Astrocyte (in vitro differentiated cells and primary cell): ENCODE results near the gene RFESD. TPM values are rescaled to one million over a fixed set of nuclear protein-coding genes. Genes with fewer than 3 reads are reported as not detected.

Source experiments
- DNase-seq: peaks from one replicate; pipeline ENCODE4 v3.0.0-alpha.2; 2010; ENCODE audit warnings: low read depth
- FAIRE-seq: peaks from 2 replicates; lab custom pipeline; 2011; peaks lifted over from hg19 to GRCh38; lab: Jason Lieb, UNC
- H2AFZ ChIP-seq: 2 replicates; pipeline ENCODE4 v1.6.0; 2012; ENCODE audit warnings: low read depth, low read length, inconsistent platforms
- H3K27ac ChIP-seq: 2 replicates; pipeline ENCODE4 v1.5.1; 2011; ENCODE audit warnings: low read depth, low read length, inconsistent platforms
- H3K27me3 ChIP-seq: 2 replicates; pipeline ENCODE4 v1.6.0; 2011; ENCODE audit warnings: low read length, inconsistent platforms; ENCODE audit not compliant: insufficient read depth
- H3K36me3 ChIP-seq: 2 replicates; pipeline ENCODE4 v1.5.1; 2011; ENCODE audit warnings: low read length, inconsistent platforms; ENCODE audit not compliant: insufficient read depth
- H3K4me1 ChIP-seq: 2 replicates; pipeline ENCODE4 v1.5.1; 2011; ENCODE audit warnings: low read length, inconsistent platforms; ENCODE audit not compliant: insufficient read depth
- H3K4me2 ChIP-seq: 2 replicates; pipeline ENCODE4 v1.6.0; 2012; ENCODE audit warnings: low read length, inconsistent platforms
- H3K4me3 ChIP-seq: 2 replicates; pipeline ENCODE4 v1.5.1; 2011; ENCODE audit warnings: low read depth, mild to moderate bottlenecking, low read length, inconsistent platforms; ENCODE audit not compliant: insufficient read depth
- H3K79me2 ChIP-seq: 2 replicates; pipeline ENCODE4 v1.6.0; 2012; ENCODE audit warnings: mild to moderate bottlenecking, low read length, inconsistent platforms; ENCODE audit not compliant: insufficient read depth
- H3K9ac ChIP-seq: 2 replicates; pipeline ENCODE4 v1.6.0; 2012; ENCODE audit warnings: mild to moderate bottlenecking, low read length, inconsistent platforms
- H3K9me3 ChIP-seq: 2 replicates; pipeline ENCODE4 v1.5.1; 2012; ENCODE audit warnings: low read depth, mild to moderate bottlenecking, low read length, inconsistent platforms; ENCODE audit not compliant: insufficient read depth
- H4K20me1 ChIP-seq: 2 replicates; pipeline ENCODE4 v1.6.0; 2012; ENCODE audit warnings: low read length, inconsistent platforms; ENCODE audit not compliant: insufficient read depth
- H3K27ac Mint-ChIP-seq: one replicate; pipeline ENCODE4 v1.8.0; 2021; ENCODE audit warnings: mild to moderate bottlenecking, mixed read lengths; ENCODE audit not compliant: unreplicated experiment
- H3K27me3 Mint-ChIP-seq: one replicate; pipeline ENCODE4 v1.8.0; 2021; ENCODE audit warnings: low read depth, mixed read lengths; ENCODE audit not compliant: unreplicated experiment
- H3K36me3 Mint-ChIP-seq: one replicate; pipeline ENCODE4 v1.8.0; 2021; ENCODE audit warnings: low read depth, mixed read lengths; ENCODE audit not compliant: unreplicated experiment
- H3K4me1 Mint-ChIP-seq: one replicate; pipeline ENCODE4 v1.8.0; 2021; ENCODE audit warnings: low read depth, mixed read lengths; ENCODE audit not compliant: unreplicated experiment
- H3K4me3 Mint-ChIP-seq: one replicate; pipeline ENCODE4 v1.8.0; 2021; ENCODE audit warnings: mild to moderate bottlenecking, moderate library complexity, mixed read lengths; ENCODE audit not compliant: unreplicated experiment
- H3K9me3 Mint-ChIP-seq: one replicate; pipeline ENCODE4 v1.8.0; 2021; ENCODE audit warnings: mild to moderate bottlenecking, mixed read lengths; ENCODE audit not compliant: unreplicated experiment
- EZH2 ChIP-seq: IDR thresholded peaks from 2 replicates; pipeline ENCODE4 v1.6.1; 2012; ENCODE audit warnings: mild to moderate bottlenecking, low read length, inconsistent platforms; ENCODE audit not compliant: insufficient read depth
- total RNA-seq: library from RNA; stranded (reverse); gene quantifications from 2 replicates; pipeline ENCODE4 v1.2.1, GENCODE V29; 2021
- TF ChIP-seq, protein P1 (sequence below): IDR thresholded peaks from 2 replicates; pipeline ENCODE4 v1.5.1; 2011; ENCODE audit warnings: low read depth, mild to moderate bottlenecking, inconsistent platforms, low read length, moderate library complexity; ENCODE audit not compliant: insufficient read depth

RFESD gene
- total RNA-seq, 1 donor from 2014 or later, result 2.2 TPM

DNA sequence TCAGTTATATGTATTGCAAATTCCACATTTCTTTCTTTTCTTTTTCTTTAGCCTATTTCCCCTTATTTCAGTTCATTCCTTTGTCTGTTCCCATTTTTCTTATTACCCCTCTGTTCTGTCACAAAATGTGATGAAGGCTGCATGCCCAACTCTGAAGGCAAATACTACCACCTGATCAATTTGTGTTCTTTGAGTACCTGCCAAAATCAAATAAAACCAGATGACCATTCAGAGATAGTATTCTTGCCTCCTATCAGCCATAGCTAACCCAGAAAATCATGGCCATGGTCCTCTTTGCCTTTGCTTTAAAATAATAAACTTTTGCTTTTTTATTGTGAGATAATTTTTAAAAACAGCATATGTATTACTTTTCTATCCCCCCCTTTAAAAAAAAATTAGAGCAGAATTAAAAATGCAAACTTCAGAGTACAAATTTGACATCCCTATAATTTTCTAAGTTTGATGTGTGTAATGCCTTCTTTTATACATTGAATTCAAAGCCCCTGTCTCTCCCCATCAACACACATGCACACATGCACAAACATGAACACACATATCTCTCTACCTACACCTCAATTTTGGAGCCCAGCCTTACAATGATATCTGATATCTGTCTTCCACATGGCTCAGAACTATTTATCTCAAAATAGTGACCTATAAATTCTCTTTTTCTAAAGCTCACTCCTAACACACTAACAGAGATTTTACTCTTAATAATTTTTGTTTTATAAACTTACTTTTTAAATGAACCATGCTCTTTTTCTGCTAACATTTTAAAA lies 3.5 kb downstream of the RFESD start:
- no peaks in the 10 kb centered on the region for H4K20me1 ChIP-seq
- TF ChIP-seq, protein P1, sequence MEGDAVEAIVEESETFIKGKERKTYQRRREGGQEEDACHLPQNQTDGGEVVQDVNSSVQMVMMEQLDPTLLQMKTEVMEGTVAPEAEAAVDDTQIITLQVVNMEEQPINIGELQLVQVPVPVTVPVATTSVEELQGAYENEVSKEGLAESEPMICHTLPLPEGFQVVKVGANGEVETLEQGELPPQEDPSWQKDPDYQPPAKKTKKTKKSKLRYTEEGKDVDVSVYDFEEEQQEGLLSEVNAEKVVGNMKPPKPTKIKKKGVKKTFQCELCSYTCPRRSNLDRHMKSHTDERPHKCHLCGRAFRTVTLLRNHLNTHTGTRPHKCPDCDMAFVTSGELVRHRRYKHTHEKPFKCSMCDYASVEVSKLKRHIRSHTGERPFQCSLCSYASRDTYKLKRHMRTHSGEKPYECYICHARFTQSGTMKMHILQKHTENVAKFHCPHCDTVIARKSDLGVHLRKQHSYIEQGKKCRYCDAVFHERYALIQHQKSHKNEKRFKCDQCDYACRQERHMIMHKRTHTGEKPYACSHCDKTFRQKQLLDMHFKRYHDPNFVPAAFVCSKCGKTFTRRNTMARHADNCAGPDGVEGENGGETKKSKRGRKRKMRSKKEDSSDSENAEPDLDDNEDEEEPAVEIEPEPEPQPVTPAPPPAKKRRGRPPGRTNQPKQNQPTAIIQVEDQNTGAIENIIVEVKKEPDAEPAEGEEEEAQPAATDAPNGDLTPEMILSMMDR, result no peak
- no peak overlapping the region for H3K27ac Mint-ChIP-seq
- H3K4me1 Mint-ChIP-seq, result no peaks in the 10 kb centered on the region
- H3K9ac ChIP-seq, result no peak overlapping the region
- H3K27ac ChIP-seq, result no peak overlapping the region
- H3K79me2 ChIP-seq, result no peaks in the 10 kb centered on the region
- no peak overlapping the region for H2AFZ ChIP-seq
- no peaks in the 10 kb centered on the region for H3K9me3 Mint-ChIP-seq
- no peak overlapping the region for H3K4me3 Mint-ChIP-seq
- no peaks in the 10 kb centered on the region for H3K36me3 ChIP-seq
- no peak for DNase-seq
- FAIRE-seq, result no peak
- no peaks in the 10 kb centered on the region for H3K36me3 Mint-ChIP-seq
- peaks cover 6% of the 10 kb centered on the region for H3K4me1 ChIP-seq
- no peaks in the 10 kb centered on the region for H3K27me3 ChIP-seq
- H3K27me3 Mint-ChIP-seq, result no peaks in the 10 kb centered on the region
- no peaks in the 10 kb centered on the region for H3K9me3 ChIP-seq
- H3K4me2 ChIP-seq, result no peak overlapping the region
- no peak overlapping the region for H3K4me3 ChIP-seq

DNA sequence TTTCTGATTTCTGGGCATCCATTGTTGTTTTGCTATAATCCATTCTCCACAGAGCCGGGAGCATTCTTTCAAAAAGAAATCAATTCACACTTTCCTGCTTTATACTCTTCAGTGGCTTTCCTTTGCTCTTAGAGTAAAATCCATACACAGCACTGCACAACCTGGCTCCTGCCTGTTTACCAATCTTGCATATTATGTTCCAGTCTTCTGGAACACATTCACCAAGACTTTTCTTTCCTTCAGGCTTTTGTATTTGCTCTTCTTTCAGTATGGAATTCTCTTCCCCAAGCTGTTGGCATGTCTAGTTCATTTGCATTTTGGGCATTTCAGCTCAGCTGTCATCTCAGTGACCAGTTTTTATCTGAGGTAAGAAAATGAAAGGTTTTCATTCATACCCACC lies 6.3 kb downstream of the RFESD start:
- Mint-ChIP-seq H3K36me3 (no peaks in the 10 kb centered on the region), H3K4me3 (no peak overlapping the region), H3K27me3 (no peaks in the 10 kb centered on the region), H3K9me3 (no peaks in the 10 kb centered on the region), H3K4me1 (no peaks in the 10 kb centered on the region), H3K27ac (no peak overlapping the region)
- Histone ChIP-seq H3K4me1 (no peaks in the 10 kb centered on the region), H3K27ac (no peak overlapping the region), H4K20me1 (no peaks in the 10 kb centered on the region), H3K27me3 (no peaks in the 10 kb centered on the region), H3K9me3 (no peaks in the 10 kb centered on the region), H3K9ac (no peak overlapping the region), H3K4me2 (no peak overlapping the region), H3K79me2 (no peaks in the 10 kb centered on the region), H3K36me3 (no peaks in the 10 kb centered on the region), H2AFZ (no peak overlapping the region), H3K4me3 (no peak overlapping the region)
- FAIRE-seq, result no peak
- TF ChIP-seq EZH2, result no peak
- TF ChIP-seq, protein P1, result no peak
- DNase-seq, result no peak

DNA sequence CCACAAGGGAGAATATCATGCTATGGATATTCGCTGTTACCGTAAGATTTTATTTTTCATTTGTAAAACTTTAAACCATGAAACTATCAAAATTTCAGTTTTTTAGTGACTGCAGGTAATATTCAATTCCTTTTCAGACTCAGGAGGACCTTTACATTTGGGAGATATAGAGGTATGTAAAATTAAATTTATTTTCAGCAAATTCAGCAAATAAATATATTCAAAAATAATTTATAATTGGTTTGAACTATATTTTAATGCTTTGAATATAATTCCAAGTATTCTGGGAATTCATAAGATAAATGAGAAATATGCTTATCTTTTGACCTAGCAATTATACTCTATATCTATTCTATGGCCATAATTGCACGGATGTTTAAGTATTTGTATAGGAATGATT lies 7.6 kb downstream of the RFESD start:
- H3K36me3 Mint-ChIP-seq, result no peaks in the 10 kb centered on the region
- H3K27ac Mint-ChIP-seq, result no peak overlapping the region
- Histone ChIP-seq H3K79me2 (no peaks in the 10 kb centered on the region), H2AFZ (no peak overlapping the region), H3K4me1 (no peaks in the 10 kb centered on the region), H3K27ac (no peak overlapping the region), H3K4me3 (no peak overlapping the region), H3K36me3 (no peaks in the 10 kb centered on the region), H3K27me3 (no peaks in the 10 kb centered on the region), H3K9ac (no peak overlapping the region), H3K4me2 (no peak overlapping the region), H3K9me3 (no peaks in the 10 kb centered on the region), H4K20me1 (no peaks in the 10 kb centered on the region)
- H3K4me1 Mint-ChIP-seq, result no peaks in the 10 kb centered on the region
- DNase-seq, result no peak
- FAIRE-seq, result no peak
- TF ChIP-seq EZH2, result no peak
- TF ChIP-seq, protein P1, result no peak
- no peaks in the 10 kb centered on the region for H3K27me3 Mint-ChIP-seq
- no peaks in the 10 kb centered on the region for H3K9me3 Mint-ChIP-seq
- H3K4me3 Mint-ChIP-seq, result no peak overlapping the region
